ENCODE measurements around the gene POU4F2. TPM values are rescaled to one million over a fixed set of nuclear protein-coding genes. Genes with fewer than 3 reads are reported as not detected.
"Not testable (repeated sequence)": the region's sequence is repeated elsewhere in the genome, so short reads cannot be mapped to it uniquely, and the experiment has no call there.

POU4F2 gene
- total RNA-seq, 1 donor from 2014 or later = not detected

- Mint-ChIP-seq H3K36me3 (ENCODE audit: low read depth) (peaks cover 1% of the 10 kb centered on the region), H3K27me3 (peaks cover 67% of the 10 kb centered on the region)
- intact Hi-C loops (cut with micrococcal nuclease) = no loop called here
These were observed 5.2 kb downstream of the POU4F2 start for GRCh38 chr4:146643812-146644401.

DNA sequence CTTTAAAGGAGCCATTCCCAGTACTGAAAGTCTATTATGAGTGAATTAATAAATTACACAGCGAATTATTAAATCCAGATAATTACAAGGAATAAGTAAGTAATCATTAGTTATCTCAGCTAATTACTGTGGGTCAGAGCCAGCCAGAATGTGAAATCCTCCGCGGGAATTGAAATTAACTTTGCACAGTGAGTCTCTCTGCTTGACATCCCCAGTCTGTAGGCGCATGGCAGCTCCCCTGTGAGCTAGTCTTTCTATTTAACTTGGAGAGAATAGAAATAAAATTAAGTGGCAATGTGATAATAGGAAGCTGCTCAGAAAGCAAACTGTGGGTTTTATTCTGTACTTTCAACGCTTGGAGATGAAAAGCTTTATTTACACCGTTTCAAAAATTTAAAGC is 7.2 kb downstream of the POU4F2 start:
- peaks cover 2% of the 10 kb centered on the region for H3K4me1 Mint-ChIP-seq
- H3K27ac Mint-ChIP-seq = no peak overlapping the region
- no peak for DNase-seq
- peaks cover 65% of the 10 kb centered on the region for H3K27me3 Mint-ChIP-seq
- H3K4me3 Mint-ChIP-seq = no peak overlapping the region
- peaks cover 3% of the 10 kb centered on the region for H3K36me3 Mint-ChIP-seq (ENCODE audit: low read depth)
- intact Hi-C loops (cut with micrococcal nuclease) = no loop called here
- H3K9me3 Mint-ChIP-seq = peaks cover 7% of the 10 kb centered on the region

More at GRCh38 chr4:146643812-146644401, 5.2 kb downstream of the POU4F2 start:
- H3K4me1 Mint-ChIP-seq = peaks cover 4% of the 10 kb centered on the region
- no peak for DNase-seq
- H3K27ac Mint-ChIP-seq = no peak overlapping the region
- H3K4me3 Mint-ChIP-seq = no peak overlapping the region
- peaks cover 18% of the 10 kb centered on the region for H3K9me3 Mint-ChIP-seq

DNA sequence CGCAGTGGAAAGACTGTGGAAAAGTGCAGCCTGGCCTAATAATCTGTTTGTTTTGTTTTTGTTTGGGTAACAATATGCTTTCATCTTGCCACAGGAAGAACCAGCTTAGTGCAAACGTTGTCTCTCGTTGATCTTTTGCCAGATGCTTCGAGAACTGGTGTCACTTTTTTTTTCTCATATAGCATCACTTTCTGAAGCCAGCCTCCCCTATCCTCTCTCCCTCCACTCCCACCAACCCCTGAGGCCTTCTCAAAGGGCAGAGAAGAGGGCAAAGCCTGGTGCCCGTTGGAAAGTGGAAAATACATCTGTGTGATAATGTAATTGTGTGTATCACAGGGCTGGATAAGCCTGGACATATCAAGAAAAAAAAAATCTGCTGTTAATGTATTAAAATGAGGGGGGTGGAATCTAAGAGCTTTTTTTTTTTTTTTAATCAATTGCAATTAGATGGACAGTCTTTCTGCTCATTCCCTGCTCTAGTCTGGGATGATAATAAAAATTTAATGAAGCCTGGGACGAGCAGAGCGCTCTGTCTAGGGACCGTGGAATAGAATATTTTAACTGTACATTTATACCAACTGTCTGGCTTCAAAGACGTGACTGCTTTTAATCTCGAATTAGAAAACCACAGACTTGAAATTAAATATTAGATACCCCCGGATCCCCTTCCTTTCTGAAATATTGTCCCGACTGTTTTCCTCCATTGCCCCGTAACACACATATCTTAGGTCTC is 8.1 kb downstream of the POU4F2 start:
- intact Hi-C loops (cut with micrococcal nuclease) = no loop called here
- Mint-ChIP-seq H3K9me3 (peaks cover 3% of the 10 kb centered on the region), H3K4me3 (no peak overlapping the region), H3K27ac (no peak overlapping the region), H3K27me3 (peaks cover 68% of the 10 kb centered on the region), H3K4me1 (peaks cover 2% of the 10 kb centered on the region), H3K36me3 (ENCODE audit: low read depth) (peaks cover 3% of the 10 kb centered on the region)
- no peak for DNase-seq

- Mint-ChIP-seq H3K4me3 (no peak overlapping the region), H3K27me3 (peaks cover 69% of the 10 kb centered on the region), H3K27ac (no peak overlapping the region), H3K36me3 (ENCODE audit: low read depth) (peaks cover 3% of the 10 kb centered on the region), H3K9me3 (peaks cover 3% of the 10 kb centered on the region), H3K4me1 (peaks cover 2% of the 10 kb centered on the region)
- intact Hi-C loops (cut with micrococcal nuclease) = no loop called here
- DNase-seq = no peak
These were observed 9.1 kb downstream of the POU4F2 start for GRCh38 chr4:146647615-146648460.

DNA sequence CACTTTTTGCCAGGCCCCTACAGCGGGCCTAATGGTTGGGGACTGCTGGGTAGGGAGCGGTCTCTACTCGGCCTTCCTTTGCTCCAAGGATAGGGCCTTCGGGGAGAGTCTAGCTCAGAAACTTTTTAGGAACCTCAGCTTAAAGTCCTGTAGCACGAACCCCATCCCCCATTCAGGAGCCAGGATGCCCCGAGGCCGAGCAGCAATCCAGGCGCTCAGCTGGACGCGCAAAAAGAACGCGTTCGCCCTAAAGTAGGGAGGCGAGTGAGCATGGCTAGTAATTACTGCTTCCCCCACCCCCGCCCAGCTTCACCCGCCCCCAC is 9.7 kb downstream of the POU4F2 start:
- intact Hi-C loops (cut with micrococcal nuclease) = no loop called here
- peaks cover 3% of the 10 kb centered on the region for H3K9me3 Mint-ChIP-seq
- peaks cover 3% of the 10 kb centered on the region for H3K36me3 Mint-ChIP-seq (ENCODE audit: low read depth)
- DNase-seq = no peak
- H3K4me1 Mint-ChIP-seq = peaks cover 2% of the 10 kb centered on the region
- no peak overlapping the region for H3K27ac Mint-ChIP-seq
- H3K27me3 Mint-ChIP-seq = peaks cover 72% of the 10 kb centered on the region
- H3K4me3 Mint-ChIP-seq = no peak overlapping the region

DNA sequence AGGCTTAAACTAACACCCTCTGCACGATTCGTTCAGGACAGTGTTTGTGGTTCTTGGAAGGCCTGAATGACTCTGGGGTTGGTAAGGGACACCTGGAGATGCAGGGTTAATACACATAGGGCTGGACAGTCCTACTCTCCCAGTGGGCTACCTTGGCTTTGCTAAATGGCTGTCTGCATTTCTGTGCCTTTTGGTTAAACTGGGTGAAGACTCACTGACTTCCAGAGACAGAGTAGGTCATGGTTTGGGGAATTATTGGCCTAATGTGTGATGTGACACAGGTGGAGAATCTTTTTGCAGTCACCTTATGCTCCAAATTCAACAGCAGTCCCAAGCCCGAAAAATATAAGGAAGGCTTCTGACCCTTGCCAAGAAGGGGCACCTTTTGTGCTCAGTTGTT is 10.5 kb downstream of the POU4F2 start:
- DNase-seq = no peak
- H3K36me3 Mint-ChIP-seq (ENCODE audit: low read depth) = peaks cover 3% of the 10 kb centered on the region
- peaks cover 3% of the 10 kb centered on the region for H3K9me3 Mint-ChIP-seq
- intact Hi-C loops (cut with micrococcal nuclease) = no loop called here
- H3K4me1 Mint-ChIP-seq = peaks cover 4% of the 10 kb centered on the region
- peaks cover 76% of the 10 kb centered on the region for H3K27me3 Mint-ChIP-seq
- H3K4me3 Mint-ChIP-seq = no peak overlapping the region
- no peak overlapping the region for H3K27ac Mint-ChIP-seq

- Mint-ChIP-seq H3K4me1 (peaks cover 8% of the 10 kb centered on the region), H3K27me3 (peaks cover 75% of the 10 kb centered on the region), H3K9me3 (no peaks in the 10 kb centered on the region), H3K36me3 (ENCODE audit: low read depth) (peaks cover 3% of the 10 kb centered on the region), H3K27ac (no peak overlapping the region), H3K4me3 (no peak overlapping the region)
- intact Hi-C loops (cut with micrococcal nuclease) = no loop called here
- DNase-seq = no peak
These were observed 11.3 kb downstream of the POU4F2 start for GRCh38 chr4:146650034-146650433.

DNA sequence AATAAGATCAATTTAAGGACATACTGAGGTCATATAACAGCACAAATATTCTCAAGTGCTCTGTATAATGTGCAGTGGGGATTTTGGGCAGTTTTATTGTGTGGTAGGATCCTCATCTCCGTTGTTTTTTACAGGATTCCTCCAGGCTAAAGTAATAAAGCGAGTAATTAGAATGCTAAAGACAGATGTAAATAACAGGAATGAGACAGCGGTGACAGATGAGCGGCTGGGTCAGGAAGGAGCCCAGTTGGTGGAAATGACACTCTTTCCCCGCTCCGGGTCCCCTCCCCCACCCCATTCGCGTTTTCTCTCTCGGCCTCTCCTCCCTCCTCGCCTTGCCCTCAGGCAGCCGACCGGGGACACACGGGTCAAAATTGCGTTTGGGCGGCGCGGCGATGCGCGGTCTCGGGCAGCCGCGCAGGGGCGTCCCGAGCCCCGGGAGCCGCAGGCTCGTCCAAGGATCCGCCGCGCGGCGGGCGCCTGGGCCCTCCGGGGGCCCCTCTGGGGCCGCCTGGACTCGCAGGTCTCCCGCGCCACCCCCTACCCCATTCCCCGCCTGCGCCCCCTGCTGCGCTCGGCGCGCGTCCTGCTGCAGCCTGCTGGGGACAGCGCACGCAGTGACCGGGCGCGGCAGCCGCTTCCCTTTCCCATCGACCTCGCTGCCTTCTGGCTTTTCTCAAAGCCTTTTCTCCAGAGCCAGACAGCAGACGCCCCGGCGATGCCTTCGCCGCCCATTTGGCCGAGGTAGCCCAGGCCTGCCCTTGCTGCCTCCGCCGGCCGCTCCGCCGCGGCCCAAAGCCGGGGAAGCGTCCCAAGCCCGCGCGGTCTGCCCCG is 16.2 kb downstream of the POU4F2 start:
- peak overlapping the region; percentile 71 for H3K4me3 Mint-ChIP-seq
- intact Hi-C loops (cut with micrococcal nuclease) = loop anchor here (2.0 kb wide), 1 partner anchor 14 kb away; no protein-coding TSS in a partner anchor
- H3K27me3 Mint-ChIP-seq = peaks cover 67% of the 10 kb centered on the region

DNA sequence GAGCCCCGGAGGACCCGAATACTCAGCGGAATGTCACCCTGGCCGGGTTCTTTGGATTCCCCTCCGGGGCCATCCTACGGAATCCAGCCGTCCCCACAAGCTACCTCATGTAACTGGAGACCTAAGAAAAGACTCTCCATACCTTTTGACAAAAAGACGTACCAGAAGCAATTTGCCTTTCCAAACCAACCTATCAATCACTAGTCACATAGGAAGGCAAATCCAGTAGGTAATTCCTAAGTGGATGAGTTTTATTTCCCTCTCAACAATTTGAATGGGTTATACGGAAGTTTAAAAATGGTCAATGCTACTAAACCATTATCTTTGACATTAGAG is 16.8 kb downstream of the POU4F2 start:
- no peaks in the 10 kb centered on the region for H3K9me3 Mint-ChIP-seq
- intact Hi-C loops (cut with micrococcal nuclease) = loop anchor here (2.0 kb wide), 1 partner anchor 15 kb away; no protein-coding TSS in a partner anchor

More for the DNA sequence above, 16.2 kb downstream of the POU4F2 start:
- H3K4me1 Mint-ChIP-seq = peaks cover 6% of the 10 kb centered on the region
- no peak overlapping the region for H3K27ac Mint-ChIP-seq
- no peak for DNase-seq
- H3K36me3 Mint-ChIP-seq (ENCODE audit: low read depth) = no peaks in the 10 kb centered on the region
- H3K9me3 Mint-ChIP-seq = no peaks in the 10 kb centered on the region

DNA sequence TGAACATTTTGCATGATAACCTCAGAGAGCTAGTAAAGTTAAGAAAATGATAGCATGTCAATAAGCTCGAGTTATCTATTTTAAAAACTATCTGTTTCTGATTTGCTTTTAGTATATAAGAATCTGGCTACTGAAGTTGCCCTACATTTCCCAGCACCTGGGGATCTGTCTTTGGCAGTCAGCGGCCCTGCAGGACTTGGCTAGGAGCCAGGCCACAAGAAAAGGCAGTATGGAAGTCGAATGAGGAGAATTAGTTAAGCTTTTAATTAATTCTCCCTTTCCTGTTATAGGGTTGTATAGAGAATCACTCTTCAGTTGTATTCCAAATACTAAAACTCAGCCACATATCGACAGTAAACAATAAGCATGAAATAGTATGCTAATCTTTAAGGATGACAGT is 22.7 kb downstream of the POU4F2 start:
- no peak for DNase-seq
- no peaks in the 10 kb centered on the region for H3K36me3 Mint-ChIP-seq (ENCODE audit: low read depth)
- H3K4me1 Mint-ChIP-seq = no peaks in the 10 kb centered on the region
- peaks cover 4% of the 10 kb centered on the region for H3K9me3 Mint-ChIP-seq
- intact Hi-C loops (cut with micrococcal nuclease) = no loop called here
- H3K27ac Mint-ChIP-seq = no peak overlapping the region
- peaks cover 15% of the 10 kb centered on the region for H3K27me3 Mint-ChIP-seq
- no peak overlapping the region for H3K4me3 Mint-ChIP-seq

More for the DNA sequence above, 16.8 kb downstream of the POU4F2 start:
- Mint-ChIP-seq H3K36me3 (ENCODE audit: low read depth) (no peaks in the 10 kb centered on the region), H3K4me1 (peaks cover 6% of the 10 kb centered on the region), H3K27me3 (peaks cover 69% of the 10 kb centered on the region), H3K4me3 (peak overlapping the region; percentile 52), H3K27ac (no peak overlapping the region)
- DNase-seq = no peak

GRCh38 chr4:146663968-146664311 is 25.2 kb downstream of the POU4F2 start:
- H3K4me1 Mint-ChIP-seq = not testable (repeated sequence)

GRCh38 chr4:146674829-146675570 is 36.3 kb downstream of the POU4F2 start:
- Mint-ChIP-seq H3K27me3 (no peaks in the 10 kb centered on the region), H3K9me3 (no peaks in the 10 kb centered on the region), H3K4me1 (no peaks in the 10 kb centered on the region), H3K36me3 (ENCODE audit: low read depth) (no peaks in the 10 kb centered on the region), H3K27ac (no peak overlapping the region), H3K4me3 (no peak overlapping the region)
- DNase-seq = no peak
- intact Hi-C loops (cut with micrococcal nuclease) = no loop called here

More at GRCh38 chr4:146663968-146664311, 25.2 kb downstream of the POU4F2 start:
- H3K36me3 Mint-ChIP-seq (ENCODE audit: low read depth); H3K27me3 Mint-ChIP-seq; intact Hi-C loops (cut with micrococcal nuclease); H3K27ac Mint-ChIP-seq; H3K4me3 Mint-ChIP-seq; H3K9me3 Mint-ChIP-seq; DNase-seq: not testable (repeated sequence)
